HG03521 (cell line): ENCODE data around the gene PAX3.
"Not testable (repeated sequence)": the region's sequence is repeated elsewhere in the genome, so short reads cannot be mapped to it uniquely, and the experiment has no call there.

Experiments used
- ATAC-seq: cut with Tn5 transposase; IDR thresholded peaks from one replicate; pipeline ENCODE4 v1.9.1; 2021; ENCODE audit warnings: mild to moderate bottlenecking, moderate library complexity; ENCODE audit not compliant: unreplicated experiment

PAX3 gene

DNA sequence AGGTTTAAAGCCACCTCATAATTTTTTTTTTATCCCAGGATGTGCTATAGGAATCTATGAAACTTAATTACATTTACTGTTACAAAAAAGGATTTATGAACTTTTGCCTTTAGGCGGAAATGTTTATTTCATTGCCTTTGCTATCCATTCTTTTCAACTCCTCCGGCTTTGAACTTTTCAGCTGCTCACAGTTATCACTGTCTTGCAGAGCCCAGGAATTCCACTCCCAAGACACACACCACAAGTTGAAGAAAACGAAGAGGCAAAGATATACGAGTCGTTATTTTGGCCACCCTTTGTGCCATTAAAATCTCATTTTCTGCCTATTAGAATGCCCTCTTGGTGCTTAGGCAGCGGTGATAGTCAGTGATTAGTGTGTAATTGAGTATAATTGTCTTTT is 80.0 kb downstream of the PAX3 start:
- ATAC-seq: no peak

DNA sequence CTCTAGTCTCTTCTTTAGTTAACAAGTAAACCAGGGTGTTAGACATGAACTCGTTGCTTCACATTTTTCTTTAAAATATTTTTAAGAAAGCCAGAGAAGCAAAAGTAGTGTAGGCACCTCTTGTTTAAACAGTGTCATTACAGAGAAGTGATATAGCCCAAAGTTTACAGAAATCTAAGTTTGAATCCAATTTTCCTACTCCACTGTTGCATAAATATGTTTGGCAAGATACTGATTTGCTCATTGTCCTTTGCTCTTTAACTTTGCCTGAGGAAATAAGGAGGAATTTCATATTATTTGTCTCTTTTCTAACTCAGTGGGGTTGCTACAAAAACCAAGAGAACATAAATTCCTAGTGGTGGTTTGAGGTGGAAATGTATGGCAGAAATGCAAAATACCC is 81.1 kb downstream of the PAX3 start:
- ATAC-seq: no peak

DNA sequence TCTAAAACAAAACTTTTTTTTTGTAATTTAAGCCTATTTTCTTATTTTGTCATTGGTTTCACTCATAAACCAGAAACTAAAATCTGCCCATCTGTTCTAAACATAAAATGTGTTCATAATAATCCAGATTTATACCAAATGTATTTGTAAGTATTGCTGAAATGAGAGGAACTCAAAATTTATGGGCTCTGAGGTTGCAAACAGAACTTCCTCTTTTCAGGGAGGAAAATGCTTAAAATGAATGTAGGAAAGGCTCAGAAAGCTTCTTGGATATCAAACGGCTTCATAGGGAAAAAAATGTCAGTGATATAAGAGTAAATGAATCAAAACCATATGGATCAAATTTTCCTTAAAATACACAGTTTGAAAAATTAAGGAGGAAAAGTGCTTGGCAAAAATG is 83.9 kb downstream of the PAX3 start:
- ATAC-seq: no peak

DNA sequence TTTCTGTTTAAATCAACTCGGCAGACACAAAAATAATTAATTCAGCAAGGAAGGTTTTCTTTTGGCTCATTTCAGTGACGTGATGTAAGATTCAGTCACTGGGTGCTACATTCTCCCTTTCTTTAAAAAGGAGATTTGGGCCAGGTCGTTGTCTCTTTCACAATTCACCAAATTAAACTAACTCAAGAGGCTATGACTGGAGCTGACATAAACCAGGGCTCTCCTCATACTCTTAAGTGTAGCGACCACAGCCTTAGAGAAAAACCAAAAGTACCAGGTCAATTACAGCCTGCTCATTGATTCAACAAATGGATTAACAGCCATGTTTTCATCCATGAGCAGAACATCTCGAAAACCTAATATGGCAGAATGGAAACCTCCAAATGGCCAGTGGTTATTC is 85.7 kb downstream of the PAX3 start:
- no peak for ATAC-seq

DNA sequence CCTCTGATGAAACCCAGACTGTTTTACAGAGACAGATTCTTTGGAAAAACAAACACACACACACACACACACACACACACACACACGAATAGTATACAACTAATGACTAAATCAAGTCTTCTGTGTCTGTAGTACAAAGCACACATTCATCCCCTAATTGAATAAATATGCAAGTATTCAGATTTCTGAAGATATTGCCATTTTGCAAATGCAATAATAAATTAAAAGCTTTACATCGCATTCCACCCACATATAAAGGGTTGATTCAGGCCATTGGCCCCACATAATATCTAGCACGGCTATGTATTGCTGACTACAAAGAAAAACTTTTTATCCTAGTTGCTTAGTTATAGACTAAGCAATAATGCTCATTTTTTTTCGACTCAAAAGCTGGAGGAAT is 86.2 kb downstream of the PAX3 start:
- ATAC-seq: no peak

DNA sequence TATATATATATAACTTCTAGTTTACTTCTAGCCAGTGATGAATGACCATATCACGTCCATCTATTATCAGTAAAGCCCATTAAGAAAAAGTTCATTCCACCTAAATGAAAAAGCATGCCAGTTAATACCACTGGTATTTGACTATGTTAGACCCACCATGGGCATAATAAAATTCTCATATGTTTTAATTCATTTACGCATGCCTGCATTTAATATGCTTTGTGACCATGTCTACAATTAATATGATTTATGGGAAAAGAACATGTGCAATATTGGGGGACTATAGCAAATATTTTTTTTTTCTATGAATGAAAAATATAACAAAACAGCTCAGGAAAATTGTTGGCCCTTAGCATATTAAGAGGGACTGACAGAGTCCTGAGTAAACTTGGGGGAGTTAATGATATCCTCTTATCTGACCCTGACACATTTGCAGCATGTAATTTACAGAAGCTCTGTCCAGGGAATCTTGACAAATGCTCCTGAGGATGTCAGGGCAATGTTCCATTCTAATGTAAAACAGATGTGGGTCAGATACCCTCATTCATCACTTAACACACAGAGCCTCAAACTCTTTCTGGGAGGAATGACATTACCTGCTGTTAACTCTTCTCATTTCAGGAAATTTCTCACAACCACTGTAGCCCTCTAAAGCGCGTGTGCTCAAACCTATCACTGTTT is 90.6 kb downstream of the PAX3 start:
- ATAC-seq: no peak

DNA sequence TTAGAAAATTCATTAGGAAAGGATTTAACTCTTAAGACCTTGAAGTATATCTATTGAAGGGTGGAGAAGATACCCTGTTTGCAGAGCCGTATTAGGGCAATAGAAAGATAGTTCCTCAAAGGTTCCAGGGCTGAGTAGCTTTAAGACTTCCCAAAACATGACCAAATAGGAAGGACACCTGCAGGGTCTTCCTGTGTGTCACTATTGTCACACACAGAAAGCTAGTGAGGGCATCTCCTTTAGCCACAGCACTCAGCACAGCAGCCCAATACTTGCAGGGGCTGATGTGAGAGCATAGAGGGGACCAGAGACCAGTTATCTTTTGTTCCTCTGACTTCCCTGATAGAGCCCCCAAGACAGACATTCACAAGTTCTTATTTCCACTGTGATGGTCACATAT is 93.7 kb downstream of the PAX3 start:
- ATAC-seq: no peak

DNA sequence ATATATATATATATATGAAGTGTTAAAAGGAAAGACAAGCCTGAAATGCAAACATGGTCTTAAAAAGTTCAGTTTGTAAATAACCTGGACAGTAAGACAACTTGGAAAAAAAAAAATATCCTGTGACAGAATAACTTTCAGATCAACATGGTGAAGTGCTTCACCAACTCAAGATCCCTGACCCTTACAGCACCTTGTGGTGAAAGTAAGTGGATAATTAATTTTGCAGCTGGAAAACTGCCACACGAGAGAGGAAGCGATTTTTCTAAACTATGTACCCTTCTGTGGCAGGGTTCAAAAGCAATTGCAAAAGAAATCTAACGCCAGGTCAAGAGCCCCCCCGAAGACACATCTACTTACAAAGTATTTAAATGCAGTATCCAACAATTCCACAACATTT is 95.8 kb downstream of the PAX3 start:
- ATAC-seq: no peak

DNA sequence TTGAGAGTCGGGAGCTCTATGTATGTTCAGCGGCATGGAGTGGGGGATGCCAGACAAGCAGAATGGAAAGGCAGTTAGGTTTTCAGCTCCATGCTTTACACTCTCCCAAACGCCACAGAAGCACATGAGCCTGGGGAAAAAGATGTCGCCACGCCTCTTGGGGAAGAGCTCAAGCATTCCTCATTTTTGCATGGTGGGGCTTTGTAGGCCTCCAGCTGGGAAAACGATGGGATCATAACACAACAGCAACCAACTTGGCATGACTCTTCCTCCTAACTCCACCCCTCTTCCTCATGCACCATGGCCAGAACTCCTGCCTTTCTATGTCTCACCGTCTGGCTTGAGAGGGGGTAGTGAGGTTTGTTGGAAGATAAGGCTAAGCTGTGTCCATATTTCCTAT is 102.6 kb downstream of the PAX3 start:
- no peak for ATAC-seq

DNA sequence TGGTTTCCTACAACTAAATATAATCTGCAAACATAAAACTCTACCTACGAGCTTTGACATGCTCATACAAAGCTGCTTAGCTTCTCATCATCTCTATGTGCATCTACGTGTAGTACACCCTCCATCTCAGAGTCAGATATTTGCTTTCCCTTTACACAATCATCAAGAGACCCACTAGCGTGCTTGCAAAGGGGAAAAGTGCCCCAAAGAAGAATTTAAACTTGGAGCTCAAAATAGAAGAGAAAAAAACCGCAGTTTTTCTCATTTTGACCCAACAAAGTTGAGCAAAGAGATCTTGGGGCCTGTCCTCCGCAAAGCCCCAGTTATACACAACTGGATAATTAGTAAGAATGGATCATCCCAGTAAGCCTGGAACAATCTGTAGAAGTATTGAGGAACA is 104.1 kb downstream of the PAX3 start:
- no peak for ATAC-seq

DNA sequence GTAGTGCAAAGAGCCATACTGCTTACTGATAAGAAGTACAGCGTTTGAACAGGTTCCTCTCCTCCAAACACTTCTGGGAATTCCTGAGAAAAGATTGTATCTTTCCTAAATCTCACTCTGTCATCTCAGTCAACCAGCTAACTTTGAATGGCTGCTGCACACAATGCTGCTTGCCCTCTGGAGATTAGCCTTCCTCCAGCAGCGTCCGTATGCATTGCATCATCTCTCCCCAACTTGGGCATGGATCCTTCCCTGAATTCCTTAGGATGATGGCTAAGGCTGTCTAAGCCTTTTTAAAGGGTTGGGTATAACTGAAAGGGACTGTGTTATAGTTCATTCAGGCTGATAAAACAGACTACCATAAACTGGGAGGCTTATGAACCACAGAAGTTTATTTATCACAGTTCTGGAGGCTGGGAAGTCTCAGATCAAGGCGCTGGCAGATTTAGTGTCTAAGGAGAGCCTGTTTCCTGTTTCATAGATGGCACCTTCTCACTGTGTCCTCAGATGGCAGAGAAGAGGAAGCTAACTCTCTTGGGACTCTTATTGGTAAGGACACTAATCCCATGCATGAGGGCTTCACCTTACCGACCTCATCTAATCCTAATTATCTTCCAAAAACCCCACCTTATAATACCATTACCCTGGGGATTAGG is 105.3 kb downstream of the PAX3 start:
- no peak for ATAC-seq

DNA sequence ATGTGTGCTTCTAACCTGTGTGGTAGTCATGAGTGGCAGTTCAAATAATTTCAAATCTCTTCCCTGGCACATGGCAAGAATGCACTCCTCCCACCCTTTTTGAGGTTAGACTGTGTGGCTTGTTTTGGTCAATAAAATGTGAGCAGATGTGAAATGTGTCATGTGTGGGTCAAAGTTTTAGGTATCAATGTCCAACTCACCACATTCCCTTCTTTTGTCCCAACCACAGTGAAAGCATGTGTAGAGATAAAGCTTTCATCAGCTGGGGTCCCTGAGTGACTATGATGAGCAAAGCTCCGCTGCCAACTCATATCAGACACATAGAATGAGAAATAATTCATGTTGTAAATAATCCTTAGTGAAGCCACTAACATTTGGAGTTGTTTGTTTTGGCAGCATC is 118.2 kb downstream of the PAX3 start:
- no peak for ATAC-seq

DNA sequence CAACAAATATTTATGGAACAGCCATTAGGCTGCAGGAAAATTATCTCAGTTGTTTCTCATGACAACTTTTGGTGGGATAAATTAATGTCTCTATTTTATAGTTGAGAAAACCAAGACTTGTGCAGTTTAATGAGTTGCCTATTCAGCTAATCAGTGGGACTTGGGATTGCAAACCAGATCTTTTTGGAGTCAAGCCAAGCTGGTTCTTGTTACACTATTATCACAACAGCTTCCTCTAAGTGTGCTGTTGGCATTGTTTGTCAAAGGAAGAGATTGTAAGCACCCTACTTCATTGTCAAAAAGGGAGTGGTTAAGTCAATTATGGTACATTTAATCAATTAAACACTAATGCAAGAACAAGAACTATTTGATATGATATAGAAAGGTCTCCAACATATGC is 119.2 kb downstream of the PAX3 start:
- ATAC-seq: no peak

DNA sequence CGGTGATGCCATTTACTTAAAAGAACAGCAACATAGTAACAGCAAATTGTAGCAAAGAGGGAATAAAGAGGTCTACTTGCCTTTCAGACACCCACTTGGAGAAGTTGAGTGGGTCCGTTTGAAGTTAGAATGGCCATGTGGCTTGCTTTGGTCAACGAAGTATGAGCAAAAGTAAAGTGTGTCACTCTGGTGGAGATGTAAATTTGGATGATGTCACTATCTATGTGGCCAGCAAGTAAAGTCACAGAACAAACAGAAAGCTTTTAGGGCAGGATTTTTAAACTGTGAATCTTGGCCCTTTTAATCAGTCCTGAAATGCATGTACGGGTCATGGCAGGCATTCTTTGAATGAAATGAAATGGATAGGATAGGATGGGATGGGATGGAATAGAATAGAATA is 120.3 kb downstream of the PAX3 start:
- no peak for ATAC-seq

DNA sequence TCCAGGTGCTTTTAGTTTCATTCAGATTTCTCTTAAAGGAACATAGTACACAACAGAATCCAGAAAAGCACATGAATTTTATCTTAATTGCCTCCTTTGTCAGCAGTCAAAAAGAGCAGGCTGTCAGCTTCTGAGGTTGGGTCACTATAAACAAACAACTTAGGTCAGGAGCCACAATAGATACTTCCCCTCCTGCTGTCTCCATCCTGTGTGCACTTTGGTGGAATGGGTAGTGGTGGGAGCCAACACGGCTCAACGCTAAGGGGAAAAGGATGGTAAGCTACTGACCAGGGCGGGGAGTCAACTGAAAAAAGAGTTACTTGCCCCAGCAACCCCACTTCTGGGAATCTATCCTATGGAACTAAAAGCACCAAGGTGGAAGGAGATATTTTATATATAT is 121.9 kb downstream of the PAX3 start:
- no peak for ATAC-seq

DNA sequence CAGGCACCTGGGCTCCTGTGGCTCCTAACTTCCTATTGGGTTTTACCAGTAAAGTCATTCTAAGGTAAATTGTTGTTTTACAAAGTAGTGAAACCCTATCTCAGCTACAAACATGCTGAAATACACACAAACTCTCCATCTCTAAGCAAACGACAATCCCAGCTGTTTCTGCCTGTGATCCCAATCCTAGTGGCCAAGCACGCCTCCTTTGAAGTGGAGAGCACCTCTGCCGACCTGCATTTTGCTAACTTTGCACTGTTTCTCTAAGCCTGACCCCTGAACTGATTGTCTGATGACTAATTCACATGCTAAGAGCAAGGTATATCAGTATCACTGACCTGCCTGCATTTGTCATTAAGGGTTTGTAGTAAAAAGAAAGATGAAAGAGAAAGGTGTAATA is 124.3 kb downstream of the PAX3 start:
- no peak for ATAC-seq

DNA sequence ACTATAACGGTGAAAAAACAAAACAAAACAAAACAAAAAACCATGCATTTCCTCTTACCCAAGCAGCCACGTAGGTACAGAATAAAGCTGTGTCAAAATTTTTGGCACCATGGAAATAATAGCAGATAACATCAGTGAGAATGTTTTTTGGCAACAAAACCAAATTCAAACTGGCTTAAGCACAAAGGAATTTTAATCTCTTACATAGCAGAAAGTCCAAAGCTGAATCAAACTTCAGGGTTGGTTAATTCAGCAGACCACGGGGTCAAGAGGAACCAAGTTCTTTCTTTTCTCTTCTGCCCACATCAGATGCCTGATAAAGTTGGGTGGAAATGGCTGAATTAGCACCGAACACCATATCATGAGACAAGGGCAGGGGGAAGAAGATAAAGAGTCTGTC is 129.5 kb downstream of the PAX3 start:
- no peak for ATAC-seq

DNA sequence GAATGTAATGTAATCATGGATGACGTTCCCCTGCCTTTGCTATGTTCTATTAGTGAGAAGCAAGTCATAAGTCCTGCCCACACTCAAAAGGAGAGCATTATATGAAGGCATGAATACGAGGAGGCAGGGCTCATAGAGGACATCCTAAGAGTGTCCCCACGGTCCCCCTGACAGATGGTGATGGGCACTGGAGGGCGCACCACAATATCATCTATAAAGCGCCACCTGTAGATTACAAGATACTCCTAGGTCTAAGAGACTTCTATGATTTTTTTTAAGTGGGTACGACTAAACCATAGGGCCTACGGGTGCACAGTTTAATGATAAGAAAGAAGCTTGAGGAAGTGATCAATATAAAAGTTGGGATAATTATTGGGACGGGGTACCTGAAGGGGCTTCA is 131.0 kb downstream of the PAX3 start:
- ATAC-seq: no peak

DNA sequence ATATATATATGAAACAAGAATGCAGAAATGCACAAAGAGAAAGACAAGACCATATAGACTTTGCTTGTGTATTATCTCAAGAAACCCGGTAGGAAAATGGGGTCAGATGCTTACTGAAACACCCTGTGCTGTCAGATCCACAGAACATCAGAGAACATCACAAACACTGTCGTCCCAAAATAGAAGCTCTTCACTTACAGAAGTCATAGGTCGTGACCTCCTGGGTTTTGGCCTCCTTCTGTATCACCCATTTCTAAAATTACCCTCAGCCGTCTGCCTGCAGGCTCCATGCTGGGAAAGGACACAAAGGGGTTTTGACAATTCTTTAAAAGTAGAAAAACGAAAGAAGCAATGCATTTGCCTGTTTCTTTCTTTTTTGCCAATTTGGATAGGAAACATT is 137.9 kb downstream of the PAX3 start:
- ATAC-seq: no peak

DNA sequence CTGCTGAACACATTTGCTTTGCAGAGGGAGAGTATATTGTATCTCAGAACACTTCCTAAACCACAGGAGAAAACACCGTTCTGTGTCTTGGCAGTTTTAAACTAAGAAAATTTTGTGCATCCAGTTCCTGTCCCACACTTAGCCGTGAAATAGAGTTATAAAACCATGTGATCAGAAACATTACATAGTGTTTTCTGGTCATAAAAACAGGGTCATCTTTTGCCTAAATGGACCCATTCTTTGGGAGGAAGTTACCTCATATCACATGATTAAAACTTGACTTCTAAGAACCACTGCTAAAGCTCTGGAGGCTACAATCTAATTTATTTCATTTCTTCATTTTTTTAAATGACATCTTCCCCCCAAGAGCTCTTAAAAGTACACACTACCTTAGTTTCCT is 138.7 kb downstream of the PAX3 start:
- no peak for ATAC-seq

DNA sequence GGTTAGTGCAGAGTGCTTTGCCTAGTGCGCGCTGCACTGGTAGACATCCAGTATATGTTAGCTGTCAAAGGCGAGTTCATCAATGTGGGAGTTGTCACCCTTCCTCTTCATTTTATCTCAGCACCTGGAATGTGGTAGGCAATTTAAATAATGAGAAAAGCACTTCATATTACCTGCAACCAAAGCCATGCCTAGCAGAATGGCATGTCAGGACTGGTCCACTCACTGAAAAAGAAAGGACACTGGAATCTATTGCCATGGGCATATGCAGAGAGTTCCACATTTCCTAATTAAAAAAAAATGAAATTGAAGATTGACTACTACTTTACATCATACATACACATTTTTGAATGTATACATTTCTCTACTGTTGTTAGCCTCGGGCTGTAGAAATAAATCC is 139.6 kb downstream of the PAX3 start:
- ATAC-seq: no peak

DNA sequence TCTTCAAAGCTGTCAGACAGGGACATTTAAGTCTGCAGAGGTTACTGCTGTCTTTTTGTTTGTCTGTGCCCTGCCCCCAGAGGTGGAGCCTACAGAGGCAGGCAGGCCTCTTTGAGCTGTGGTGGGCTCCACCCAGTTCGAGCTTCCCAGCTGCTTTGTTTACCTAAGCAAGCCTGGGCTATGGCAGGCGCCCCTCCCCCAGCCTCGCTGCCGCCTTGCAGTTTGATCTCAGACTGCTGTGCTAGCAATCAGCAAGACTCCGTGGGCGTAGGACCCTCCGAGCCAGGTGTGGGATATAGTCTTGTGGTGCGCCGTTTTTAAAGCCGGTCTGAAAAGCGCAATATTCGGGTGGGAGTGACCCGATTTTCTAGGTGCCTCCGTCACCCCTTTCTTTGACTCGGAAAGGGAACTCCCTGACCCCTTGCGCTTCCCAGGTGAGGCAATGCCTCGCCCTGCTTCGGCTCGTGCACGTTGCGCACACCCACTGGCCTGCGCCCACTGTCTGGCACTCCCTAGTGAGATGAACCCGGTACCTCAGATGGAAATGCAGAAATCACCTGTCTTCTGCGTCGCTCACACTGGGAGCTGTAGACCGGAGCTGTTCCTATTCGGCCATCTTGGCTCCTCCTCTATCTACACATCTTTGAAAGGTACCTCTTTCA is 143.7 kb downstream of the PAX3 start:
- ATAC-seq: not testable (repeated sequence)
